CD14-positive monocyte (primary cell): Measurements from ENCODE around the gene TMOD4. TPM values are rescaled to one million over a fixed set of nuclear protein-coding genes. Genes with fewer than 3 reads are reported as not detected.

ENCODE experiments used
- DNase-seq, 3 donors: peaks; one replicate each; pipeline ENCODE4 v3.0.0-alpha.2; 2011 to 2022
- H2AFZ ChIP-seq: 2 replicates; pipeline ENCODE4 v1.6.0; 2012; ENCODE audit warnings: mild to moderate bottlenecking, low read depth, low read length, inconsistent platforms; ENCODE audit not compliant: insufficient read depth, poor library complexity, severe bottlenecking
- H3K27ac ChIP-seq, 2 donors: 1 replicate in 1 of 2; 2 replicates in 1 of 2; pipeline ENCODE4 v1.5.1; 2012 to 2013; ENCODE audit warnings: low read length in 2 of 2, control low read depth in 1 of 2, inconsistent platforms in 1 of 2, low read depth in 1 of 2, mild to moderate bottlenecking in 1 of 2
- H3K27me3 ChIP-seq, 2 donors: one replicate each; pipeline versions ENCODE4 v1.6.0 to v1.6.1; 2011 to 2013; ENCODE audit warnings: low read length in 2 of 2; ENCODE audit not compliant: control insufficient read depth in 2 of 2, insufficient read depth in 2 of 2
- H3K36me3 ChIP-seq, 2 donors: replicated peaks in 1 of 2; 1 replicate in 1 of 2; 2 replicates in 1 of 2; pipeline versions ENCODE4 v1.5.1 to v1.6.1; 2012 to 2013; ENCODE audit warnings: low read length in 2 of 2, control low read depth in 1 of 2, inconsistent platforms in 1 of 2, mild to moderate bottlenecking in 1 of 2; ENCODE audit not compliant: insufficient read depth in 2 of 2, control insufficient read depth in 1 of 2
- H3K4me1 ChIP-seq, 2 donors: 1 replicate in 1 of 2; 2 replicates in 1 of 2; pipeline versions ENCODE4 v1.5.1 to v1.6.1; 2012 to 2013; ENCODE audit warnings: low read length in 2 of 2, control low read depth in 1 of 2, inconsistent platforms in 1 of 2, mild to moderate bottlenecking in 1 of 2, moderate library complexity in 1 of 2; ENCODE audit not compliant: insufficient read depth in 2 of 2, control insufficient read depth in 1 of 2
- H3K4me2 ChIP-seq: replicated peaks from 2 replicates; pipeline ENCODE3; 2012; ENCODE audit warnings: low read length, moderate library complexity, mild to moderate bottlenecking; ENCODE audit not compliant: poor library complexity, severe bottlenecking; ENCODE audit errors: extremely low read depth
- H3K4me3 ChIP-seq, 3 experiments: fragments of 200-600 bp in 1 of 3; sonication (generic) in 1 of 3; replicated peaks in 1 of 3; 1 replicate in 2 of 3; 2 replicates in 1 of 3; pipeline ENCODE4 v1.5.1; 2011 to 2013; ENCODE audit warnings: low read length in 3 of 3, mild to moderate bottlenecking in 3 of 3, control low read depth in 2 of 3, low read depth in 2 of 3, inconsistent platforms in 1 of 3, moderate library complexity in 1 of 3
- H3K79me2 ChIP-seq: 2 replicates; pipeline ENCODE4 v1.6.0; 2012; ENCODE audit warnings: mild to moderate bottlenecking, control low read depth, inconsistent platforms, low read length, moderate library complexity; ENCODE audit not compliant: insufficient read depth
- H3K9ac ChIP-seq: 2 replicates; pipeline ENCODE4 v1.6.0; 2017; ENCODE audit warnings: low read length, mild to moderate bottlenecking; ENCODE audit not compliant: insufficient read depth, poor library complexity, severe bottlenecking
- H3K9me3 ChIP-seq, 2 donors: replicated peaks in 1 of 2; 1 replicate in 1 of 2; 2 replicates in 1 of 2; pipeline versions ENCODE4 v1.5.1 to v1.6.1; 2012 to 2013; ENCODE audit warnings: low read length in 2 of 2, control low read depth in 1 of 2; ENCODE audit not compliant: control insufficient read depth in 1 of 2, insufficient read depth in 1 of 2
- H4K20me1 ChIP-seq: 2 replicates; pipeline ENCODE4 v1.6.0; 2012; ENCODE audit warnings: mild to moderate bottlenecking, low read length, control low read depth, moderate library complexity; ENCODE audit not compliant: insufficient read depth
- H3K27ac Mint-ChIP-seq, 7 donors: one replicate each; pipeline ENCODE4 v1.8.0; 2020; ENCODE audit warnings: mild to moderate bottlenecking in 7 of 7, mixed read lengths in 7 of 7, moderate library complexity in 6 of 7, inconsistent platforms in 2 of 7
- H3K27me3 Mint-ChIP-seq, 3 donors: one replicate each; pipeline ENCODE4 v1.8.0; 2021 to 2022; ENCODE audit warnings: low read depth in 3 of 3, mild to moderate bottlenecking in 3 of 3, mixed read lengths in 3 of 3, moderate library complexity in 3 of 3, inconsistent platforms in 1 of 3
- H3K36me3 Mint-ChIP-seq, 2 donors: one replicate each; pipeline ENCODE4 v1.8.0; 2020; ENCODE audit warnings: mixed read lengths in 2 of 2, inconsistent platforms in 1 of 2, mild to moderate bottlenecking in 1 of 2
- H3K4me1 Mint-ChIP-seq: one replicate; pipeline ENCODE4 v1.8.0; 2020; ENCODE audit warnings: mild to moderate bottlenecking, mixed read lengths
- H3K4me3 Mint-ChIP-seq, 2 donors: one replicate each; pipeline ENCODE4 v1.8.0; 2020; ENCODE audit warnings: mild to moderate bottlenecking in 2 of 2, mixed read lengths in 2 of 2, moderate library complexity in 1 of 2
- H3K9me3 Mint-ChIP-seq, 7 donors: one replicate each; pipeline ENCODE4 v1.8.0; 2020 to 2022; ENCODE audit warnings: mixed read lengths in 7 of 7, mild to moderate bottlenecking in 6 of 7, moderate library complexity in 6 of 7, inconsistent platforms in 2 of 7
- CTCF ChIP-seq: fragments of 200-600 bp; IDR thresholded peaks from one replicate; pipeline ENCODE4 v1.8.0; 2022; ENCODE audit warnings: antibody characterized with exemption, mild to moderate bottlenecking
- WGBS: methylation state at CpG from one replicate; pipeline ENCODE4 v1.1.5; 2013; ENCODE audit warnings: missing lambda C conversion rate; ENCODE audit not compliant: insufficient coverage; 5-methylcytosine and 5-hydroxymethylcytosine counted together
- intact Hi-C, 2 donors: fragments of 100-400 bp; cut with micrococcal nuclease; formaldehyde crosslinking; loops; one replicate each; pipeline versions ENCODE4 v1.15.0 to v1.15.1; 2023
- polyA plus RNA-seq, 3 donors: library from polyadenylated mRNA; depleted of rRNA in 1 of 3; unstranded in 2 of 3; stranded (reverse) in 1 of 3; fragments of 300-500 nt in 2 of 3; fragments of >200 nt in 1 of 3; fragmentation: Illumina TruSeq in 2 of 3; gene quantifications; 1 replicate in 2 of 3; 2 replicates in 1 of 3; pipeline ENCODE4 v1.2.3, GENCODE V29; 2012 to 2021

The TMOD4 gene
- polyA plus RNA-seq, 3 donors = 2.0 TPM; not detected in 2

- Histone ChIP-seq H3K4me2 (no peak overlapping the region), H3K79me2 (no peaks in the 10 kb centered on the region), H3K36me3 (peaks cover 79 to 91% of the 10 kb centered on the region in 2 donors), H2AFZ (no peak overlapping the region), H4K20me1 (no peaks in the 10 kb centered on the region), H3K9ac (no peak overlapping the region), H3K27me3 (no peaks in the 10 kb centered on the region), H3K9me3 (no peaks in the 10 kb centered on the region), H3K4me1 (peaks cover 3 to 8% of the 10 kb centered on the region in 2 donors), H3K27ac (no peak overlapping the region), H3K4me3 (no peak overlapping the region)
- intact Hi-C loops = no loop called here
- Mint-ChIP-seq H3K4me3 (no peak overlapping the region), H3K9me3 (peaks cover 0 to 2% (median 0%) of the 10 kb centered on the region in 7 donors), H3K27me3 (no peaks in the 10 kb centered on the region), H3K4me1 (peaks cover 7% of the 10 kb centered on the region), H3K36me3 (peaks cover 71 to 91% of the 10 kb centered on the region in 2 donors), H3K27ac (peak overlapping the region in 3 of 7 donors; percentile 1 to 44 (median 28))
- DNase-seq = no peak
- WGBS = 98% methylated on average over 17 of the region's 17 CpGs
- TF ChIP-seq CTCF = no peak
Observed at GRCh38 chr1:151176514-151177045, 799 bp upstream of the TMOD4 start.

GRCh38 chr1:151175041-151175741, 590 bp downstream of the TMOD4 start:
- no peak for TF ChIP-seq CTCF
- H3K4me3 ChIP-seq = no peak overlapping the region
- peaks cover 7% of the 10 kb centered on the region for H3K4me1 Mint-ChIP-seq
- H3K36me3 Mint-ChIP-seq = peaks cover 70 to 88% of the 10 kb centered on the region in 2 donors
- peaks cover 3 to 8% of the 10 kb centered on the region in 2 donors for H3K4me1 ChIP-seq
- no peak overlapping the region for H2AFZ ChIP-seq
- WGBS = no CpG with 5 or more reads among the region's 6 CpGs
- H3K36me3 ChIP-seq = peaks cover 78 to 91% of the 10 kb centered on the region in 2 donors
- DNase-seq = no peak
- no peaks in the 10 kb centered on the region for H3K27me3 Mint-ChIP-seq
- no peaks in the 10 kb centered on the region for H3K9me3 Mint-ChIP-seq
- no peaks in the 10 kb centered on the region for H3K9me3 ChIP-seq
- H3K4me2 ChIP-seq = no peak overlapping the region
- peak overlapping the region in 4 of 7 donors; percentile 44 to 73 (median 61) for H3K27ac Mint-ChIP-seq
- no peak overlapping the region for H3K4me3 Mint-ChIP-seq
- H3K9ac ChIP-seq = no peak overlapping the region
- peak overlapping the region in 1 of 2 donors; percentile 44 for H3K27ac ChIP-seq
- no peaks in the 10 kb centered on the region for H4K20me1 ChIP-seq
- no peaks in the 10 kb centered on the region for H3K79me2 ChIP-seq
- intact Hi-C loops = no loop called here
- H3K27me3 ChIP-seq = no peaks in the 10 kb centered on the region
